GM20000 (cell line): Measurements from ENCODE around the gene CRNKL1.
"Not testable (repeated sequence)": the region's sequence is repeated elsewhere in the genome, so short reads cannot be mapped to it uniquely, and the experiment has no call there.

Experiments used
- DNase-seq: peaks from one replicate; pipeline ENCODE4 v3.0.0; 2012; ENCODE audit warnings: low spot score
- TF ChIP-seq, protein P1 (sequence below): IDR thresholded peaks from 2 replicates; pipeline ENCODE4 v1.5.1; 2012; ENCODE audit warnings: mild to moderate bottlenecking, control low read depth; ENCODE audit errors: extremely low read depth, missing control alignments

The CRNKL1 gene

DNA sequence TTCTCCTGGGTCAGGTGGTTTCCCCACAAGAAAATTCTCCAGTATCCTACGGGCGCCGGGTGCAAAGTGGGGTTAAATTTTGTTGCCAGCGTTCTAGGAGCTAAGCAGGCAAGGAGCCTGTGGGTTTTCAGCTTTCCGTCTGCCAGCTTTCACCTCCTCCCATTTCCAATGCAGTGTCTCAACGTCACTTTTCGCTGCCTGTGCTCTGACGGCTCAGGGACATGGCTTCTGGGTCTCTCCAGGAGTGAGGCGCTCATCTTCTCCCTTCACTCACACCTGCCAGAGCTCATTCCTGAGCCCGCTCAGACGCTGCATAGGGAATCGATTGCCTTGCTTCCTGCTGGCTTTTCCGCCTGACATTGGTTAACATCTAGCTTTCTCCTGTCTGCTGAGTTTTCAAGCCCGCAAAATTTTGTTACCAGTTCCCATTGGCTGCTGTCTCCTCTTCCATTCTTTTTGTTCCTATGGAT, 42.4 kb downstream of the CRNKL1 start:
- DNase-seq: no peak
- TF ChIP-seq, protein P1, sequence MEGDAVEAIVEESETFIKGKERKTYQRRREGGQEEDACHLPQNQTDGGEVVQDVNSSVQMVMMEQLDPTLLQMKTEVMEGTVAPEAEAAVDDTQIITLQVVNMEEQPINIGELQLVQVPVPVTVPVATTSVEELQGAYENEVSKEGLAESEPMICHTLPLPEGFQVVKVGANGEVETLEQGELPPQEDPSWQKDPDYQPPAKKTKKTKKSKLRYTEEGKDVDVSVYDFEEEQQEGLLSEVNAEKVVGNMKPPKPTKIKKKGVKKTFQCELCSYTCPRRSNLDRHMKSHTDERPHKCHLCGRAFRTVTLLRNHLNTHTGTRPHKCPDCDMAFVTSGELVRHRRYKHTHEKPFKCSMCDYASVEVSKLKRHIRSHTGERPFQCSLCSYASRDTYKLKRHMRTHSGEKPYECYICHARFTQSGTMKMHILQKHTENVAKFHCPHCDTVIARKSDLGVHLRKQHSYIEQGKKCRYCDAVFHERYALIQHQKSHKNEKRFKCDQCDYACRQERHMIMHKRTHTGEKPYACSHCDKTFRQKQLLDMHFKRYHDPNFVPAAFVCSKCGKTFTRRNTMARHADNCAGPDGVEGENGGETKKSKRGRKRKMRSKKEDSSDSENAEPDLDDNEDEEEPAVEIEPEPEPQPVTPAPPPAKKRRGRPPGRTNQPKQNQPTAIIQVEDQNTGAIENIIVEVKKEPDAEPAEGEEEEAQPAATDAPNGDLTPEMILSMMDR: no peak

DNA sequence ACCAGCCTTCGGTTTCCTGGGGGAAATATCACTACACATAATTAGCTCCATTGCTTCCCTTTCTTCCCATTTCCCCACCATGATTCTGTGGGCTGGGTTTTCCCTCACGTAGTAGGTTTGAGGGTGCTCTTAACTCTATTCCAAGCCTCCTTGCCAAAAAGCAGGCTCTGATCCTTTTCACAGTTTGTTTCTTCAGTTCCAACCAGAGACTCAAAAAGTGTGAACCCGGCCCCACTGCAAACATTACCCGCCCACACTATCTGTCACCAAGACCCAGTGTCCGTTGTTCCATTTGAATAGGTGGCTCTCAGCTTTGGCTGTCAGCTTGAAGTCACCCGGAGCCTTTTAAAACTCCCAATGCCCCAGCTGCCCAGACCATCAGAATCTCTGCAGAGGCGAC, 46.9 kb downstream of the CRNKL1 start:
- no peak for DNase-seq
- TF ChIP-seq, protein P1: no peak

GRCh38 chr20:20003955-20004322, 48.3 kb downstream of the CRNKL1 start:
- DNase-seq: not testable (repeated sequence)

- TF ChIP-seq, protein P1: no peak
- peak; percentile 40 for DNase-seq
These were observed 49.0 kb downstream of the CRNKL1 start for GRCh38 chr20:20003031-20003954.

DNA sequence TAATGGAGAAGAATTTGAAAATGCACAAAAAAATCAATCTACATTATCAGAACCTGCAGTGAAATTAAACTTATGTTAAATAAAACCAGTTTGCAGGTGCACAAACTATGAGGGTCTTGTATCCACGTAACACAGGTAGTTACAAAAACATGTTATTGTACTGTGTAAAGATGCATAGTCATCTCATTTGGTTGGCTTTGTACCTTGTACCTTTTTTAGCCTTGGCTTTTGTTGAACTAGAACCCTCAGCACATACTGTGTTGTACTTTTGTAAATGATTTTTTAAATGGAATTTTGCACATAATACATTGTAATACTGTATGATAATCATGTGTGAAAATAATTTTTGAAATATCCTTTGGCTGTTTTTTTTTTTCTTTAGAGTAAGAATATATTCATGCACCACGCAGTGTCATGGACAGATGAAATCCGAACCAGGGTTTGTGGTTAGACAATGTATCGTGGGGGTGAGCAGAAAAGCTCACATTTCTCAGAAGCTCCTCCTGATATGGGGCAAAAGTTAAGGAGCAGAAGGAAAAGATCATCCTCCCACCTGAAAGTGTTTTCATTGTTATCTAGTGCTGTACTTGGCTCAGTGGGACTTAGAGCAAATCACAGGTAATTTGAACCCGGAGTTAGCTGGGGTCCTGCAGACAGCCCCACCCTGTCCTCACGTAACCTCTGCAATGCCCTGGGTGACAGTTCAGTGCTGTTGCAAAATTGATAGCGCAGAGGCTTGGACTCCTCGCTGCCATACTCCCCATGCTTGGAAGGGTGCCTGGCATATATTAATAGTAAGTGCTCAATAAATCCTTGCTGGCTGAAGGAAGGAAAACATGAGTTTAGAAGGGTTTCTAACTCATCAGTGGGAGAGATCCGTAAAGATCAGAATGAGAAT, 49.9 kb downstream of the CRNKL1 start:
- TF ChIP-seq, protein P1: no peak
- no peak for DNase-seq

GRCh38 chr20:20000211-20000968, 51.9 kb downstream of the CRNKL1 start:
- no peak for DNase-seq

More at GRCh38 chr20:20000211-20000968, 51.9 kb downstream of the CRNKL1 start:
- TF ChIP-seq, protein P1: no peak
